ENCODE measurements around the gene CRISP2.
"Not testable (repeated sequence)": the region's sequence is repeated elsewhere in the genome, so short reads cannot be mapped to it uniquely, and the experiment has no call there.

The CRISP2 gene

GRCh38 chr6:49666930-49667757, 46.2 kb downstream of the CRISP2 start:
- H3K27ac ChIP-seq: no peak overlapping the region
- TF ChIP-seq CTCF (IDR thresholded peaks at IDR 0.05; ENCODE audit: low read depth, low read length, missing control alignments): no peak
- no peaks in the 10 kb centered on the region for H3K27me3 ChIP-seq (replicated peaks)
- no peak overlapping the region for H3K4me3 ChIP-seq (ENCODE audit: low read depth, low read length)
- DNase-seq: no peak
- H3K36me3 ChIP-seq (replicated peaks): no peaks in the 10 kb centered on the region
- in situ Hi-C loops (cut with HindIII; ENCODE audit: low pct_ligation_motif_present, low sequenced_read_pairs): no loop called here

- in situ Hi-C loops (cut with HindIII; ENCODE audit: low pct_ligation_motif_present, low sequenced_read_pairs): no loop called here
- Histone ChIP-seq H3K27ac (no peak overlapping the region), H3K27me3 (replicated peaks) (no peaks in the 10 kb centered on the region), H3K4me3 (ENCODE audit: low read depth, low read length) (no peak overlapping the region), H3K36me3 (replicated peaks) (no peaks in the 10 kb centered on the region)
- DNase-seq: no peak
- TF ChIP-seq CTCF (IDR thresholded peaks at IDR 0.05; ENCODE audit: low read depth, low read length, missing control alignments): no peak
These were observed 46.9 kb downstream of the CRISP2 start for GRCh38 chr6:49666480-49666879.

- no peak for DNase-seq
- TF ChIP-seq CTCF (IDR thresholded peaks at IDR 0.05; ENCODE audit: low read depth, low read length, missing control alignments): no peak
These were observed 48.5 kb downstream of the CRISP2 start for GRCh38 chr6:49664817-49665216.

GRCh38 chr6:49664054-49664453, 49.3 kb downstream of the CRISP2 start:
- in situ Hi-C loops (cut with HindIII; ENCODE audit: low pct_ligation_motif_present, low sequenced_read_pairs); H3K36me3 ChIP-seq (replicated peaks); H3K27me3 ChIP-seq (replicated peaks); H3K4me3 ChIP-seq (ENCODE audit: low read depth, low read length); DNase-seq; H3K27ac ChIP-seq: not testable (repeated sequence)

More at GRCh38 chr6:49664817-49665216, 48.5 kb downstream of the CRISP2 start:
- in situ Hi-C loops (cut with HindIII; ENCODE audit: low pct_ligation_motif_present, low sequenced_read_pairs): no loop called here
- no peaks in the 10 kb centered on the region for H3K27me3 ChIP-seq (replicated peaks)
- no peak overlapping the region for H3K27ac ChIP-seq
- H3K4me3 ChIP-seq (ENCODE audit: low read depth, low read length): no peak overlapping the region
- no peaks in the 10 kb centered on the region for H3K36me3 ChIP-seq (replicated peaks)

GRCh38 chr6:49662892-49663261, 50.5 kb downstream of the CRISP2 start:
- TF ChIP-seq CTCF (IDR thresholded peaks at IDR 0.05; ENCODE audit: low read depth, low read length, missing control alignments): no peak
- in situ Hi-C loops (cut with HindIII; ENCODE audit: low pct_ligation_motif_present, low sequenced_read_pairs): no loop called here
- Histone ChIP-seq H3K4me3 (ENCODE audit: low read depth, low read length) (no peak overlapping the region), H3K36me3 (replicated peaks) (no peaks in the 10 kb centered on the region), H3K27me3 (replicated peaks) (no peaks in the 10 kb centered on the region), H3K27ac (no peak overlapping the region)
- DNase-seq: no peak

GRCh38 chr6:49662231-49662891, 51.0 kb downstream of the CRISP2 start:
- TF ChIP-seq CTCF (IDR thresholded peaks at IDR 0.05; ENCODE audit: low read depth, low read length, missing control alignments): no peak
- no peaks in the 10 kb centered on the region for H3K36me3 ChIP-seq (replicated peaks)
- H3K27ac ChIP-seq: no peak overlapping the region
- no peak overlapping the region for H3K4me3 ChIP-seq (ENCODE audit: low read depth, low read length)
- DNase-seq: no peak
- in situ Hi-C loops (cut with HindIII; ENCODE audit: low pct_ligation_motif_present, low sequenced_read_pairs): no loop called here
- no peaks in the 10 kb centered on the region for H3K27me3 ChIP-seq (replicated peaks)

All from brain microvascular endothelial cell (primary cell).